B cell (primary cell): ENCODE data around the gene LONP2. TPM values are rescaled to one million over a fixed set of nuclear protein-coding genes. Genes with fewer than 3 reads are reported as not detected.

Experiments used
- ATAC-seq: fragments of 200-7000 bp; cut with Tn5 transposase; one replicate; pipeline ENCODE4 v1.10.0; 2021; ENCODE audit warnings: low read depth, mild to moderate bottlenecking, moderate number of reproducible peaks, moderate library complexity
- CTCF ChIA-PET: fragments of 350-600 bp; sonication (Branson Sonifier 250); formaldehyde crosslinking; loops from one replicate; lab custom pipeline; 2021; ENCODE audit warnings: antibody characterized with exemption, inconsistent platforms; lab: Charles Lee
- POLR2A ChIA-PET: fragments of 350-600 bp; sonication (Branson Sonifier 250); formaldehyde crosslinking; loops from one replicate; lab custom pipeline; 2021; ENCODE audit warnings: antibody characterized with exemption; lab: Charles Lee
- DNase-seq: peaks from one replicate; pipeline ENCODE4 v3.0.0; 2013
- H2AFZ ChIP-seq: 2 replicates; pipeline ENCODE4 v1.6.1; 2012; ENCODE audit warnings: mild to moderate bottlenecking, low read depth, low read length; ENCODE audit not compliant: insufficient read depth, poor library complexity, severe bottlenecking
- H3K27ac ChIP-seq, 2 donors: 1 replicate in 1 of 2; 2 replicates in 1 of 2; pipeline ENCODE4 v1.5.1; 2012 to 2013; ENCODE audit warnings: low read length in 2 of 2, mild to moderate bottlenecking in 2 of 2, moderate library complexity in 1 of 2
- H3K27me3 ChIP-seq, 4 experiments: fragments of 200-600 bp in 1 of 4; sonication (generic) in 1 of 4; replicated peaks in 1 of 4; 1 replicate in 2 of 4; 2 replicates in 2 of 4; pipeline versions ENCODE4 v1.6.1 to v1.7.0; 2013 to 2016; ENCODE audit warnings: low read length in 3 of 4, mild to moderate bottlenecking in 2 of 4, mixed read lengths in 1 of 4, moderate library complexity in 1 of 4; ENCODE audit not compliant: insufficient read depth in 4 of 4, control insufficient read depth in 3 of 4; ENCODE audit errors: control extremely low read depth in 1 of 4
- H3K36me3 ChIP-seq, 2 experiments: replicated peaks in 1 of 2; 1 replicate in 1 of 2; 2 replicates in 1 of 2; pipeline versions ENCODE4 v1.6.1 to v1.7.1; 2013; ENCODE audit warnings: low read length in 1 of 2; ENCODE audit not compliant: insufficient read depth in 2 of 2, control insufficient read depth in 1 of 2; ENCODE audit errors: control extremely low read depth in 1 of 2, extremely low read depth in 1 of 2
- H3K4me1 ChIP-seq, 2 donors: fragments of 200-600 bp in 1 of 2; sonication (generic) in 1 of 2; 1 replicate in 1 of 2; 2 replicates in 1 of 2; pipeline versions ENCODE4 v1.5.1 to v1.6.1; 2013 to 2017; ENCODE audit warnings: low read length in 2 of 2; ENCODE audit not compliant: control insufficient read depth in 2 of 2, insufficient read depth in 2 of 2
- H3K4me2 ChIP-seq: replicated peaks from 2 replicates; pipeline ENCODE3; 2012; ENCODE audit warnings: mild to moderate bottlenecking, low read depth, low read length; ENCODE audit not compliant: poor library complexity, severe bottlenecking
- H3K4me3 ChIP-seq, 5 experiments: fragments of 200-600 bp in 1 of 5; sonication (generic) in 1 of 5; 1 replicate in 3 of 5; 2 replicates in 2 of 5; pipeline versions ENCODE4 v1.5.1 to v1.7.0; 2011 to 2016; ENCODE audit warnings: low read length in 4 of 5, mild to moderate bottlenecking in 4 of 5, low read depth in 2 of 5, control low read depth in 1 of 5, moderate library complexity in 1 of 5; ENCODE audit not compliant: insufficient read depth in 1 of 5; ENCODE audit errors: control extremely low read depth in 1 of 5, extremely low read depth in 1 of 5
- H3K79me2 ChIP-seq: fragments of 200-600 bp; sonication (generic); one replicate; pipeline ENCODE4 v1.6.0; 2016; ENCODE audit warnings: low read length; ENCODE audit not compliant: control insufficient read depth, insufficient read depth
- H3K9ac ChIP-seq: fragments of 200-600 bp; sonication (generic); 2 replicates; pipeline ENCODE4 v1.6.1; 2017; ENCODE audit warnings: mild to moderate bottlenecking, low read length, moderate library complexity
- H3K9me3 ChIP-seq, 3 donors: one replicate each; pipeline versions ENCODE4 v1.6.1 to v1.7.1; 2013; ENCODE audit warnings: low read length in 2 of 3; ENCODE audit not compliant: control insufficient read depth in 2 of 3, insufficient read depth in 1 of 3; ENCODE audit errors: control extremely low read depth in 1 of 3
- H4K20me1 ChIP-seq: 2 replicates; pipeline ENCODE4 v1.6.0; 2012; ENCODE audit warnings: mild to moderate bottlenecking, low read length; ENCODE audit not compliant: insufficient read depth, control insufficient read depth, poor library complexity, severe bottlenecking
- H3K27ac Mint-ChIP-seq: one replicate; pipeline ENCODE4 v1.8.0; 2021; ENCODE audit warnings: mixed read lengths
- H3K27me3 Mint-ChIP-seq: one replicate; pipeline ENCODE4 v1.8.0; 2021; ENCODE audit warnings: mixed read lengths
- H3K4me1 Mint-ChIP-seq: one replicate; pipeline ENCODE4 v1.8.0; 2021; ENCODE audit warnings: mixed read lengths
- H3K4me3 Mint-ChIP-seq: one replicate; pipeline ENCODE4 v1.8.0; 2021; ENCODE audit warnings: mixed read lengths
- H3K9me3 Mint-ChIP-seq: one replicate; pipeline ENCODE4 v1.8.0; 2022; ENCODE audit warnings: mixed read lengths; ENCODE audit not compliant: insufficient read depth
- CTCF ChIP-seq: fragments of 200-600 bp; IDR thresholded peaks from one replicate; pipeline ENCODE4 v1.8.0; 2022; ENCODE audit warnings: antibody characterized with exemption, mild to moderate bottlenecking
- EZH2 ChIP-seq: IDR thresholded peaks from 2 replicates; pipeline ENCODE4 v1.6.1; 2012; ENCODE audit warnings: borderline replicate concordance, low read depth, mild to moderate bottlenecking, moderate library complexity, low read length; ENCODE audit not compliant: insufficient read depth, poor library complexity, severe bottlenecking
- WGBS: methylation state at CpG from one replicate; pipeline ENCODE4 v1.1.5; 2013; ENCODE audit warnings: missing lambda C conversion rate; ENCODE audit not compliant: insufficient coverage; 5-methylcytosine and 5-hydroxymethylcytosine counted together
- intact Hi-C: fragments of 100-400 bp; cut with micrococcal nuclease; formaldehyde crosslinking; loops from one replicate; pipeline ENCODE4 v1.10.0; 2022
- polyA plus RNA-seq: library from polyadenylated mRNA; depleted of rRNA; stranded (reverse); fragments of >200 nt; gene quantifications from 2 replicates; pipeline ENCODE4 v1.2.3, GENCODE V29; 2012
- total RNA-seq, 2 donors: library from RNA; stranded (reverse); fragments of 120-200 nt in 1 of 2; gene quantifications; 1 replicate in 1 of 2; 2 replicates in 1 of 2; pipeline versions ENCODE4 v1.2.3 to v1.2.4, GENCODE V29; 2013 to 2022

LONP2 gene
- total and polyA plus RNA-seq, 2 donors (not counting 1 experiment from before 2014, with no cell fraction given): 39.3 to 84.2 TPM

- Mint-ChIP-seq H3K27ac (no peak overlapping the region), H3K9me3 (no peaks in the 10 kb centered on the region), H3K4me1 (no peaks in the 10 kb centered on the region), H3K27me3 (no peaks in the 10 kb centered on the region), H3K4me3 (no peak overlapping the region)
- TF ChIP-seq EZH2 (no peak), CTCF (no peak)
- Histone ChIP-seq H3K9ac (no peak overlapping the region), H4K20me1 (no peaks in the 10 kb centered on the region), H3K9me3 (no peaks in the 10 kb centered on the region), H3K27me3 (no peaks in the 10 kb centered on the region), H3K4me3 (no peak overlapping the region), H3K4me2 (no peak overlapping the region), H3K4me1 (no peaks in the 10 kb centered on the region), H3K36me3 (no peaks in the 10 kb centered on the region), H3K27ac (no peak overlapping the region), H2AFZ (no peak overlapping the region), H3K79me2 (no peaks in the 10 kb centered on the region)
- no CpG with 5 or more reads among the region's 1 CpG for WGBS
- intact Hi-C loops: no loop called here
- no peak for DNase-seq
- POLR2A ChIA-PET: no interaction called here
- no peak for ATAC-seq
- CTCF ChIA-PET: no interaction called here
These were observed 161.1 kb downstream of the LONP2 start for GRCh38 chr16:48405153-48405552.

- 100% methylated on average over 1 of the region's 4 CpGs for WGBS
- CTCF ChIA-PET: no interaction called here
These were observed 161.8 kb downstream of the LONP2 start for GRCh38 chr16:48405907-48406306.

More at GRCh38 chr16:48405907-48406306, 161.8 kb downstream of the LONP2 start:
- Histone ChIP-seq H3K9ac (no peak overlapping the region), H3K36me3 (no peaks in the 10 kb centered on the region), H3K4me2 (no peak overlapping the region), H2AFZ (no peak overlapping the region), H3K9me3 (no peaks in the 10 kb centered on the region), H3K4me1 (no peaks in the 10 kb centered on the region), H3K27me3 (no peaks in the 10 kb centered on the region), H3K79me2 (no peaks in the 10 kb centered on the region), H3K27ac (no peak overlapping the region), H4K20me1 (no peaks in the 10 kb centered on the region), H3K4me3 (no peak overlapping the region)
- Mint-ChIP-seq H3K27ac (no peak overlapping the region), H3K4me3 (no peak overlapping the region), H3K27me3 (no peaks in the 10 kb centered on the region), H3K4me1 (no peaks in the 10 kb centered on the region), H3K9me3 (no peaks in the 10 kb centered on the region)
- POLR2A ChIA-PET: no interaction called here
- intact Hi-C loops: no loop called here
- ATAC-seq: no peak
- DNase-seq: no peak
- no peak for TF ChIP-seq EZH2
- no peak for TF ChIP-seq CTCF

Other genes starting within 250 kb of the LONP2 start
- not detected in 2 replicates for gene ABCC12, start 88.3 kb upstream of the LONP2 start, total RNA-seq
- not detected in 2 replicates for gene ABCC12, start 88.3 kb upstream of the LONP2 start, polyA plus RNA-seq
- gene ABCC11, start 3.2 kb downstream of the LONP2 start, total RNA-seq: not detected in 2 replicates
- 0.09 TPM in 1 of 2 replicates, not detected in the other for gene ABCC11, start 3.2 kb downstream of the LONP2 start, polyA plus RNA-seq
- gene SIAH1, start 141.1 kb downstream of the LONP2 start, total RNA-seq: 47.6 and 54.7 TPM in 2 replicates
- gene SIAH1, start 141.1 kb downstream of the LONP2 start, polyA plus RNA-seq: 10.6 and 30.0 TPM in 2 replicates